DMS 273 treated with DMSO at 0.1 percent for 48 hours (cell line): ENCODE results near the gene NKX1-2.
A peak's percentile ranks its signal among the peaks of the same experiment; 100 is the strongest.

Experiments used
- DNase-seq: peaks from one replicate; lab custom pipeline; 2025; lab: John Stamatoyannopoulos, UW

The NKX1-2 gene

GRCh38 chr10:124450012-124450782 is at the start of gene NKX1-2:
Gene NKX1-2 (minus strand): TSS chr10:124450035. CDS start chr10:124449943, 92 bp downstream.
- no peak for DNase-seq

- no peak for DNase-seq
These were observed 48.2 kb upstream of the NKX1-2 start for GRCh38 chr10:124498056-124498455.

GRCh38 chr10:124497196-124497881 is 47.5 kb upstream of the NKX1-2 start:
- no peak for DNase-seq

GRCh38 chr10:124496620-124497019 is 46.8 kb upstream of the NKX1-2 start:
- DNase-seq, result no peak

GRCh38 chr10:124496150-124496549 is 46.3 kb upstream of the NKX1-2 start:
- no peak for DNase-seq

GRCh38 chr10:124495725-124496124 is 45.9 kb upstream of the NKX1-2 start:
- no peak for DNase-seq

- no peak for DNase-seq
These were observed 45.3 kb upstream of the NKX1-2 start for GRCh38 chr10:124495162-124495561.

GRCh38 chr10:124494046-124494807 is 44.4 kb upstream of the NKX1-2 start:
- DNase-seq, result no peak

- no peak for DNase-seq
These were observed 43.5 kb upstream of the NKX1-2 start for GRCh38 chr10:124493214-124493882.

GRCh38 chr10:124492266-124492665 is 42.4 kb upstream of the NKX1-2 start:
- no peak for DNase-seq

GRCh38 chr10:124491105-124491504 is 41.3 kb upstream of the NKX1-2 start:
- DNase-seq, result no peak

GRCh38 chr10:124486635-124487034 is 36.8 kb upstream of the NKX1-2 start:
- DNase-seq, result no peak

GRCh38 chr10:124484661-124485060 is 34.8 kb upstream of the NKX1-2 start:
- DNase-seq, result no peak

GRCh38 chr10:124484031-124484430 is 34.2 kb upstream of the NKX1-2 start:
- no peak for DNase-seq

GRCh38 chr10:124482876-124483275 is 33.0 kb upstream of the NKX1-2 start:
- DNase-seq, result no peak

GRCh38 chr10:124482236-124482800 is 32.5 kb upstream of the NKX1-2 start:
- peak; percentile 3 for DNase-seq

GRCh38 chr10:124481717-124482116 is 31.9 kb upstream of the NKX1-2 start:
- DNase-seq, result no peak

- DNase-seq, result no peak
These were observed 31.0 kb upstream of the NKX1-2 start for GRCh38 chr10:124480860-124481259.

- no peak for DNase-seq
These were observed 28.7 kb upstream of the NKX1-2 start for GRCh38 chr10:124478515-124478914.

GRCh38 chr10:124477614-124478363 is 28.0 kb upstream of the NKX1-2 start:
- no peak for DNase-seq
